ENCODE data around the gene ITM2B.

DNA sequence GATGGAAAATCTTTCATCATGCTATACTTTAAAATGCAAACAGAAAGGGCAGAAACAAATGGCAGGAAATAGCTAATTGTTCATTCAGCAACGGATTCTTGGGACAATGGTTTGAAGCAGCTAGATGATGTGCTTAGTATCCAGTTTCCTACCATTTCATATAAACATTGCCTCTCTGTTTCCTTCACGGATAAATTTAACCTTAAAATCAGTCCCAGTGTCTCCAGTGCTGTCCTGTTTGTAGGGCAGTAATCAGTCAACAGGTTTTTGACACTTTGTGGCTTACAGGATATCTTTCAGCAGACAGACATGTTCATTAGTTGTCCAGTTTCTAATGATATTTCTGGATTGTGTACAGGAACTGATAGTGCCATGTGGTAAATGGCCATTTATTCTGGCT is 45.8 kb downstream of the ITM2B start:
- TF ChIP-seq CTCF (IDR thresholded peaks at IDR 0.05): no peak
- TF ChIP-seq POLR2A (IDR thresholded peaks at IDR 0.05): no peak

All from Peyer's patch (tissue), 4 donors.